GM12878 (cell line): Measurements from ENCODE around the gene ANKRD16. TPM values are rescaled to one million over a fixed set of nuclear protein-coding genes. Genes with fewer than 3 reads are reported as not detected.

Experiments used
- ASH2L ChIP-seq: fragments of 300-600, 200-600 bp; sonication (generic); IDR thresholded peaks from 2 replicates; pipeline ENCODE4 v1.6.1; 2017; ENCODE audit warnings: low read depth, mild to moderate bottlenecking, borderline replicate concordance
- ATF2 ChIP-seq: IDR thresholded peaks from 2 replicates; pipeline ENCODE4 v1.6.1; 2012; ENCODE audit warnings: low read length, inconsistent platforms
- CBFB ChIP-seq: IDR thresholded peaks from 2 replicates; pipeline ENCODE4 v1.6.1; 2016; ENCODE audit warnings: antibody characterized with exemption, low read depth
- CEBPB ChIP-seq, 2 experiments: fragments of 150-350 bp in 1 of 2; IDR thresholded peaks; 2 replicates each; pipeline ENCODE4 v1.6.1; 2012 to 2014; ENCODE audit warnings: low read depth in 2 of 2, low read length in 2 of 2, borderline replicate concordance in 1 of 2, inconsistent platforms in 1 of 2
- CHD2 ChIP-seq: IDR thresholded peaks from 2 replicates; pipeline ENCODE4 v1.6.1; 2011; ENCODE audit warnings: low read depth, low read length, improper control_type of control experiment, borderline replicate concordance
- CHD4 ChIP-seq: fragments of 200-600 bp; sonication (generic); IDR thresholded peaks from 2 replicates; pipeline ENCODE4 v1.6.1; 2016; ENCODE audit warnings: mild to moderate bottlenecking
- CUX1 ChIP-seq: IDR thresholded peaks from 2 replicates; pipeline ENCODE4 v1.6.1; 2012; ENCODE audit warnings: improper control_type of control experiment, low read depth, low read length; ENCODE audit not compliant: insufficient replicate concordance
- E2F8 ChIP-seq: fragments of 450-650 bp; IDR thresholded peaks from 2 replicates; pipeline ENCODE4 v1.6.1; 2018; ENCODE audit warnings: mild to moderate bottlenecking, low read depth, moderate library complexity; ENCODE audit not compliant: partially characterized antibody
- EED ChIP-seq: sonication (generic); IDR thresholded peaks from 2 replicates; pipeline ENCODE4 v1.6.1; 2016; ENCODE audit warnings: antibody characterized with exemption, low read depth
- FOS ChIP-seq: IDR thresholded peaks from 3 replicates; pipeline ENCODE4 v1.6.1; 2011; ENCODE audit warnings: borderline replicate concordance; ENCODE audit not compliant: insufficient read length; ENCODE audit errors: extremely low read depth
- HDAC2 ChIP-seq: fragments of 200-600 bp; sonication (generic); IDR thresholded peaks from 2 replicates; pipeline ENCODE4 v1.6.1; 2017
- MAX ChIP-seq: IDR thresholded peaks from 2 replicates; pipeline ENCODE4 v1.6.1; 2012; ENCODE audit warnings: low read depth, low read length, improper control_type of control experiment
- MTA3 ChIP-seq: IDR thresholded peaks from 2 replicates; pipeline ENCODE4 v1.6.1; 2012; ENCODE audit warnings: low read length, inconsistent platforms, borderline replicate concordance
- MYB ChIP-seq: fragments of 150-350 bp; IDR thresholded peaks from 2 replicates; pipeline ENCODE4 v1.6.1; 2014; ENCODE audit warnings: mild to moderate bottlenecking, low read depth, low read length, borderline replicate concordance
- PML ChIP-seq: IDR thresholded peaks from 2 replicates; pipeline ENCODE4 v1.6.1; 2012; ENCODE audit warnings: low read length, inconsistent platforms
- RAD51 ChIP-seq: fragments of 450-650 bp; IDR thresholded peaks from 2 replicates; pipeline ENCODE4 v1.6.1; 2016; ENCODE audit warnings: moderate library complexity, mild to moderate bottlenecking, inconsistent platforms
- SMAD5 ChIP-seq: IDR thresholded peaks from 2 replicates; pipeline ENCODE4 v1.6.1; 2016; ENCODE audit warnings: antibody characterized with exemption, low read depth
- SMARCA5 ChIP-seq: fragments of 450-650 bp; IDR thresholded peaks from 2 replicates; pipeline ENCODE4 v1.6.1; 2017; ENCODE audit warnings: mild to moderate bottlenecking
- WRNIP1 ChIP-seq: IDR thresholded peaks from 2 replicates; pipeline ENCODE4 v1.6.1; 2011; ENCODE audit warnings: low read depth, low read length, improper control_type of control experiment, borderline replicate concordance
- ZNF217 ChIP-seq: fragments of 450-650 bp; IDR thresholded peaks from 2 replicates; pipeline ENCODE4 v1.6.1; 2017; ENCODE audit warnings: antibody characterized with exemption, mild to moderate bottlenecking
- ZNF24 ChIP-seq: fragments of 450-650 bp; IDR thresholded peaks from 2 replicates; pipeline ENCODE4 v1.6.1; 2017; ENCODE audit warnings: antibody characterized with exemption, mild to moderate bottlenecking
- polyA plus RNA-seq, 11 experiments: library from polyadenylated mRNA; depleted of rRNA in 4 of 11; unstranded in 6 of 11; stranded (reverse) in 5 of 11; fragments of >200 nt; fragmentation: Nextera tagmentation in 4 of 11; fragmentation: Illumina TruSeq in 1 of 11; extraction: Ambion mirVana in 4 of 11; extraction: Trizol in 1 of 11; gene quantifications; 1 replicate in 1 of 11; 2 replicates in 10 of 11; pipeline versions ENCODE4 v1.2.1 to v1.2.3, GENCODE V29; 2011 to 2016; ENCODE audit warnings: inconsistent platforms in 2 of 11, missing spikeins in 2 of 11, low read depth in 1 of 11
- total RNA-seq, 4 experiments: library from RNA; depleted of rRNA in 3 of 4; stranded (reverse); fragments of >200 nt in 3 of 4; fragmentation: Illumina TruSeq in 1 of 4; extraction: Trizol in 1 of 4; gene quantifications; 2 replicates each; pipeline versions ENCODE4 v1.2.1 to v1.2.3, GENCODE V29; 2013 to 2021

Gene ANKRD16
- total and polyA plus RNA-seq, 10 of the 15 experiments (the other 5 are each of a cell fraction or from before 2014, with no cell fraction given), result 0.57 to 13.6 (median 4.4) TPM

GRCh38 chr10:5840314-5841307, 49.1 kb downstream of the ANKRD16 start (continued):
- TF ChIP-seq CUX1 (peak; percentile 62), ATF2 (peak; percentile 65), WRNIP1 (no peak), MAX (peak; percentile 71; the same call in 1 of the 2 replicates), SMARCA5 (no peak; the same call in none of the 2 replicates), RAD51 (peak; percentile 59), ZNF217 (peak; percentile 34; the same call in 1 of the 2 replicates), ZNF24 (no peak), E2F8 (no peak), EED (peak; percentile 90), MYB (no peak), ASH2L (no peak), MTA3 (peak; percentile 67; the same call in 1 of the 2 replicates), CEBPB (IDR thresholded peaks at IDR 0.05; ENCODE audit: borderline replicate concordance in 1 of 2, low read depth in 2 of 2, low read length in 2 of 2) (no peak), CHD4 (no peak), HDAC2 (no peak), CHD2 (peak; percentile 50; the same call in 1 of the 2 replicates), SMAD5 (no peak), PML (peak; percentile 71; the same call in 1 of the 2 replicates), FOS (no peak), CBFB (no peak)
